Activated naive CD8-positive, alpha-beta T cell treated with anti-CD3 and anti-CD28 coated beads, Interleukin-2, amount 50 U/mL, for 24 hours (primary cell): ENCODE measurements around the gene RIT2.
"Not testable (repeated sequence)": the region's sequence is repeated elsewhere in the genome, so short reads cannot be mapped to it uniquely, and the experiment has no call there.

Source experiments
- ATAC-seq: fragments of 150-1000 bp; cut with Tn5 transposase; one replicate; pipeline ENCODE4 v1.10.0; 2021
- DNase-seq: peaks from one replicate; pipeline ENCODE4 v3.0.0; 2021
- H3K27ac Mint-ChIP-seq: one replicate; pipeline ENCODE4 v1.8.0; 2021; ENCODE audit warnings: mild to moderate bottlenecking, mixed read lengths
- H3K27me3 Mint-ChIP-seq: one replicate; pipeline ENCODE4 v1.8.0; 2021; ENCODE audit warnings: mixed read lengths
- H3K36me3 Mint-ChIP-seq: one replicate; pipeline ENCODE4 v1.8.0; 2021; ENCODE audit warnings: low read depth, mixed read lengths
- H3K4me1 Mint-ChIP-seq: one replicate; pipeline ENCODE4 v1.8.0; 2021; ENCODE audit warnings: mixed read lengths
- H3K4me3 Mint-ChIP-seq: one replicate; pipeline ENCODE4 v1.8.0; 2021; ENCODE audit warnings: mild to moderate bottlenecking, moderate library complexity, mixed read lengths
- H3K9me3 Mint-ChIP-seq: one replicate; pipeline ENCODE4 v1.8.0; 2021; ENCODE audit warnings: mixed read lengths

Gene RIT2

DNA sequence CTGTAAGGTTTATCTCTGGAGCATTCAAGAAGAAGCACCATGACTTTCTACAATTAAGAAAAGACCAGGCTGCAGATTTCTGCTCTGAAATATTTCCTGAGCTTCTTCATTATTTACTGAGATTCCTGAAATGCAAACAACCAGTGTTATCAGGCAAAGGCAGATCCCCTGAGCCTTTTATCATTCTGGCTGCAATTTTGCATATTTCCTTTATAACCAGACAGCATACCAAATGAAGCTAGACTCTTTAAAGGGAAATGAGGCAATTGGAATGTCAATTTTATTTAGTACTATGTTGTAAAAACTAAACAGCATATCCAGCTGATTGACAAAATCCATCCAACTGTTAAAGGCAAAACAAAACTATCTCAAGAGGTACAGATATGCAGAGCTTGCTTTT lies 372.5 kb downstream of the RIT2 start:
- no peak for ATAC-seq
- Mint-ChIP-seq H3K9me3 (no peaks in the 10 kb centered on the region), H3K27ac (no peak overlapping the region), H3K4me3 (no peak overlapping the region), H3K36me3 (no peaks in the 10 kb centered on the region), H3K4me1 (no peaks in the 10 kb centered on the region), H3K27me3 (no peaks in the 10 kb centered on the region)
- no peak for DNase-seq

DNA sequence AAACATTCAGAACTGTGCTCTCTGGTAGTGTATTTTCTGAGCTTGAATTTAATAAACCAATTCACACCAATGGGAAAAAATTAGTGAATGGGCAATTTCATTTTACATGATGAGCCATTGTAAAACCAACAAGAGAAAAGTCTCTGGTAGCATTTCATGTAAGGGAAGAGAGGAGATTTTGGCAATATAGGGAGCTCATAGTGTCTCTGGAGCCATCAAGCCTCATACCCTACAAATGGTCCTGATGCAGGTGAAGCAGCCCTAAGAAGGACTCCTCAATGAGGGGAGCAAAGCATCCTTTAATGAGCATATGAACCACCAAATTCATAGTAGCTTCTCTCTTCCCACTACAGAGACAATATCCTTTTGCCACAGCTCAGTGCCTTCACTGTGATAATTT lies 373.0 kb downstream of the RIT2 start:
- Mint-ChIP-seq H3K4me3 (no peak overlapping the region), H3K27me3 (no peaks in the 10 kb centered on the region), H3K9me3 (no peaks in the 10 kb centered on the region), H3K36me3 (no peaks in the 10 kb centered on the region), H3K4me1 (no peaks in the 10 kb centered on the region), H3K27ac (no peak overlapping the region)
- DNase-seq (no peak), ATAC-seq (no peak)

DNA sequence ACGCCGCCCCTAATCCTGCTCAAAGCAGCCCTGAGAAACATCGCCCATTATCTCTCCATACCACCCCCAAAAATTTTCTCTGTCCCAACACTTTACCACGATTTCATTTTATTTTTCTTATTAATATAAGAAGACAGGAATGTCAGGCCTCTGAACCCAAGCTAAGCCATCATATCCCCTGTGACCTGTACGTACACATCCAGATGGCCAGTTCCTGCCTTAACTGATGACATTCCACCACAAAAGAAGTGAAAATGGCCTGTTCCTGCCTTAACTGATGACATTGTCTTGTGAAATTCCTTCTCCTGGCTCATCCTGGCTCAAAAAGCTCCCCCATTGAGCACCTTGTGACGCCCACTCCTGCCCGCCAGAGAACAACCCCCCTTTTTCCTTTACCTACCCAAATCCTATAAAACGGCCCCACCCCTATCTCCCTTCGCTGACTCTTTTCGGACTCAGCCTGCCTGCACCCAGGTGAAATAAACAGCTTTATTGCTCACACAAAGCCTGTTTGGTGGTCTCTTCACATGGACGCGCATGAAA lies 373.6 kb downstream of the RIT2 start:
- not testable (repeated sequence) for DNase-seq, ATAC-seq, H3K4me3 Mint-ChIP-seq, H3K36me3 Mint-ChIP-seq, H3K27ac Mint-ChIP-seq, H3K4me1 Mint-ChIP-seq, H3K27me3 Mint-ChIP-seq, H3K9me3 Mint-ChIP-seq

DNA sequence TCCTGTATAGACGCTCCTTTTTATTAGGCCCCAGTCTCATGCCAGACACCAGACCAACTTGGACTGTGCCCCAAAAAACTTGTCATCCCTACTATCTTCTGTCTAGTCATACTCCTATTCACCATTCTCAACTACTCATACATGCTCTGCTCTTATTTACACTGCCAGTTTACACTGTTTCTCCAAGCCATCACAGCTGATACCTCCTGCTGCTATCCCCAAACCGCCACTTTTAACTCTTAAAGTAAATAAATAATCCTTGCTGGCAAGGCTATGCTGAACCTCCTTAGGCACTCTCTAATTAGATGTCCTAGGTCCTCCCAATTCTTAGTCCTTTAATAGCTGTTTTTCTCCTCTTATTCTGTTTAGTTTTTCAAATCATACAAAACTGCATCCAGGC lies 374.2 kb downstream of the RIT2 start:
- H3K9me3 Mint-ChIP-seq, H3K27me3 Mint-ChIP-seq, H3K4me3 Mint-ChIP-seq, ATAC-seq, DNase-seq, H3K27ac Mint-ChIP-seq, H3K36me3 Mint-ChIP-seq, H3K4me1 Mint-ChIP-seq: not testable (repeated sequence)

DNA sequence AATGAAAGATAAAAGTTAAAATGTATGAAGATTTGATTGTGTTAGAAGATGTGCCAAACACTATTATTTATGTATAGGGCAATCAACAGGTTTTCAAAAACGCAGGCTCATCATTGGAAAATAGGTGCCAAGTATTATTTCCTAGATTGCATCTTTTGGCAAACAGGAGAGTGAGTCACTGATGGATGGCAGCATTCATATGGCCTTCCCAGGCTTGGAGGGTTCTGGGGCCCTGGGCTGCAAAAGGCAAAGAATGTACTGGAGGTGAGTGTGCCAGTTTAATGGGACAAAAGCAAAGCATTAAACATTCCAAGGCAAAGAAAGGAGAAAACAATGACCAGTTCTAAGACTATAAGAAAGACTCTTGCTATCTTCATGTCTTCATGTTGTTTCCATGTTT lies 379.4 kb downstream of the RIT2 start:
- ATAC-seq = no peak
- no peaks in the 10 kb centered on the region for H3K27me3 Mint-ChIP-seq
- H3K4me3 Mint-ChIP-seq = no peak overlapping the region
- no peak overlapping the region for H3K27ac Mint-ChIP-seq
- DNase-seq = no peak
- no peaks in the 10 kb centered on the region for H3K9me3 Mint-ChIP-seq
- H3K36me3 Mint-ChIP-seq = no peaks in the 10 kb centered on the region
- no peaks in the 10 kb centered on the region for H3K4me1 Mint-ChIP-seq

DNA sequence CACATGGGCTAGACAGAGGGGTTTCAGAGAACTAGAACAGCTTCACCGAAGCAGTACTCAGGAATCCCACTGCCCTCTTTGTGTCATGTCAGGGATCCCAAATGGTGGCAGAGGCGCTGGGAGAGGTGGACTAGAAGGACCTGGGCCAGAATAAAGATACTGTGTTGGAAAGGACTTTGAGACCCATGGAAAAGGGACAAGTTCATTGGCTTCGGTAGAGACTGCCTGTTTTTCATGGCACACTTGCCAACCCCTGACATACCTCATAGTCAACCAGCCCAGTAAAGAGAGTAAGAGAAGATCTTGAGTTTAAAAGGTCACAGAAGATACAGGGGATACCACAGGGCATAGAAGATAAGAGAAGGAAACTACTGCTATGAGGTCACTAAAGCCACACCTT lies 381.0 kb downstream of the RIT2 start:
- no peak for ATAC-seq
- Mint-ChIP-seq H3K4me1 (no peaks in the 10 kb centered on the region), H3K9me3 (no peaks in the 10 kb centered on the region), H3K36me3 (no peaks in the 10 kb centered on the region), H3K4me3 (no peak overlapping the region), H3K27me3 (no peaks in the 10 kb centered on the region), H3K27ac (no peak overlapping the region)
- DNase-seq = no peak

DNA sequence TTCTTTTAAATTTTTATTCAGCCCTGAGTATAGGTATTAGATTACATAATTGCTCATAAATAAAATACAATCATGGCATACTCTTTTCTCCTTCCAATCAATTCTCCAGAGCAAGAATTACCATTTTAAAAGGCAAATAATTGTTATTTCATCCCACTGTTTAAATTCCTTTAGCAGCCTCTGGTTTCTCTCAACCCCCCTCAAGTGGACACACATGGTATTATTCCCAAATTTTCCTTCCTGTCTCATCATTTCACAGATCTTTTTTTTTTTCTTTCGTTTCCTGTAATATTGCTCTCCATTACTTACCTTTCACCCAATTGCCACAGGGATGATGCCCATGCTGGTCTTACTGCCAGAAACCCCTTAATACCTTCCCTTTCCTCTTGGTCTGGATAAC lies 385.2 kb downstream of the RIT2 start:
- Mint-ChIP-seq H3K36me3 (no peaks in the 10 kb centered on the region), H3K4me3 (no peak overlapping the region), H3K27me3 (no peaks in the 10 kb centered on the region), H3K4me1 (no peaks in the 10 kb centered on the region), H3K27ac (no peak overlapping the region), H3K9me3 (peaks cover 3% of the 10 kb centered on the region)
- no peak for ATAC-seq
- DNase-seq = no peak

DNA sequence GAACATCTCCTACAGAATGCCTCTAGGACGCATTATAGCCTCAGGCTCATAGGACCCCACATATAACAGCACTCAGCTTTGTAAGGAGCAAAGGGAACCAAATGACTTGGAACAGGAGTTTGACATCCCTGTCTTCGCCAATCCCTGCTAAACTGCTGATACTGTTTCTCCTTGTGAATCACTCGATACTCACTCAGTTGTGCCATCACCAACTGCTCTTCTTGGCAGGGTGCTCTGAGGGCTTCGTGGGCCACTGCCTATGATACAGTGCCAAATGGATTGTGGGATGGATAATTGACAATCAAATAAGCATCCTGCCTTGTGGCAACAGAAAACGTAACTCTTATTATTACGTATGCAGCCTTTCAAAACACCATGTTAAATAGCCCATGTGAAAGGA lies 396.3 kb downstream of the RIT2 start:
- no peak for ATAC-seq
- H3K9me3 Mint-ChIP-seq = peaks cover 3% of the 10 kb centered on the region

DNA sequence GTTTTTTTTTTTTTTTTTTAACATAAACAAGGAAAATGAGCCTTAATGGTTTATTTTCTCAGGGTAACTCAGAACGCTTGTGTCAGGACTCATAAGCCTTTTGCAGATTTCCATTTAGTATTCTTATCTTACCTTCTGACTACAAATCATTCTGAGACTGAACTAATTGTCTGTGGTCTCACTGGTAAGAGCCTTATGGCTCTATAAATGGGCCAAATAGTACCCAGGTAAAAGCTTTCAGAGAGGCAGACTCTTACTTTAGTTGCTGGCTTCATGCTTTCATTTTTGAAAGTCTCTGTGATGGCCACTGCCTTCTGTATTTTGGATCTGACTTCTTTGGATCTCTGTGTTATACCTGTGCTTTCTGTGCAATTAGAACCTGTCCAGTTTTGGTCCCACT lies 403.4 kb downstream of the RIT2 start:
- ATAC-seq (no peak), DNase-seq (no peak)
- Mint-ChIP-seq H3K27ac (no peak overlapping the region), H3K4me1 (no peaks in the 10 kb centered on the region), H3K9me3 (no peaks in the 10 kb centered on the region), H3K4me3 (no peak overlapping the region), H3K36me3 (no peaks in the 10 kb centered on the region), H3K27me3 (no peaks in the 10 kb centered on the region)

More for the DNA sequence above, 396.3 kb downstream of the RIT2 start:
- Mint-ChIP-seq H3K4me3 (no peak overlapping the region), H3K27ac (no peak overlapping the region), H3K4me1 (no peaks in the 10 kb centered on the region), H3K36me3 (no peaks in the 10 kb centered on the region), H3K27me3 (no peaks in the 10 kb centered on the region)
- DNase-seq = no peak

DNA sequence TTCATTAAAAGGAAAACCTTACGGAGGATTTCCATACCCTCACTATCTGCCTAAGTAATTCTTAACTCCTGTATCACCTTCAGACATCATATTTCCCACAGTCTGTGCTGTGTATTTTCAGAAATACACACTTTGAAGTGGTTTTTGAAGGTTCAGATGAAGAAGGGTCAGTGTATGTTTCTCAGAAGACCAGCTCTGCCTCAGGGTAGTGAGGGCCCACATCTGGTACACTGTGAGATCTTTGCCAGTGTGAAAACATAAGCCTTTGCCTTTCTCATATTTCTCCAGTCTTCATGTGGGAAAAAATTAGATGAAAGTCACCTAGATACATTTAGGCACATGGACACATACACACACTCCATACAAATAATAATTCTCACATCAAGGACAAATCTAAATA lies 408.4 kb downstream of the RIT2 start:
- Mint-ChIP-seq H3K27ac (no peak overlapping the region), H3K36me3 (no peaks in the 10 kb centered on the region), H3K9me3 (no peaks in the 10 kb centered on the region), H3K4me1 (no peaks in the 10 kb centered on the region), H3K27me3 (no peaks in the 10 kb centered on the region), H3K4me3 (no peak overlapping the region)
- no peak for ATAC-seq
- DNase-seq = no peak

DNA sequence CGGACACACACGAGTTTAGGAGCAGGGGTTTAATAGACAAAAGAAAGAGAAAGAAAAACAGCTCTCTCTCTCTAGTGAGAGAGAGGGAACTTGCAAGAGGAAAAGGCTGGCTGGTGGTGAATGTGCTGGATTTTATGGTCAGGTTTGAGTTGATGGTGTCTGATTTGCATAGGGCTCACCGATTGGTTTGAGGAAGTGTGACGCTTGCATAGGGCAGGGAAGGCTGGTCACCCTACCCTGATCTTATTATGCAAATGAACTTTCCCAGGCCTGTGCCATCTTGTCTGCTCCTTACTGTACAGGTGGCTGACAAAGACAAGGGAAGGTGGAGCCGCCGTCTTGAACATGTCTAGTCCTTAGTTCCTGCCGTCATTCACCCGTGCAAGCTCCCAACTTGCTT lies 408.9 kb downstream of the RIT2 start:
- ATAC-seq (no peak), DNase-seq (no peak)
- H3K4me1 Mint-ChIP-seq = no peaks in the 10 kb centered on the region
- no peaks in the 10 kb centered on the region for H3K27me3 Mint-ChIP-seq
- H3K36me3 Mint-ChIP-seq = no peaks in the 10 kb centered on the region
- H3K27ac Mint-ChIP-seq = no peak overlapping the region
- H3K4me3 Mint-ChIP-seq = no peak overlapping the region
- no peaks in the 10 kb centered on the region for H3K9me3 Mint-ChIP-seq

DNA sequence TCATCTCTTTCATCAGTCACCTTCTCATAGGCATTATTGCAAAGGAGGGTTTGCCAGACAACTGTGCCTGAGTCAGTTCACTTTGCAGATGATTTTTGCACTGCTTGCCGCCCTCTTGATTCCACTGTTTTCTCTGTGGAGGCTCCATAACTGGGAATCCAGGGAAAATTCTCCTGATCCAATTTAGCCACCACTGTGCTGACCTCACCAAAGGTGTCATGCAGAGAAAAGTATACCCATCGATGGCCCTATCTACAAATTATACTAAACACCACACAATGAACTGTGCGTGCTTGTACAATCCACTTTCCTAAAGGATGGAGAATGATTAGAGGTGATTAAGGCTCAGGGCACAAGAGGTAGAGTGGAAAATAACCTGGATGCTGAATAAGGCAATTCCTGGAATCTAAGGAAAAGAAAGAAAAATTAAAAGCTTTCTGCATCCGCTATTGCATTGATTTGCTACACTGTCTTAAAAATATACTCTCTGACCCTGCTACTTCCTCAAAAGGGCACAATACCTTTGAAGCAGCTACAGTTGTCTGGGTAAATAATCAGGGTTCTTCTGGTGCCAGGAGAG lies 409.4 kb downstream of the RIT2 start:
- no peaks in the 10 kb centered on the region for H3K9me3 Mint-ChIP-seq
- DNase-seq (no peak), ATAC-seq (no peak)
- H3K27me3 Mint-ChIP-seq = no peaks in the 10 kb centered on the region
- no peaks in the 10 kb centered on the region for H3K4me1 Mint-ChIP-seq
- no peaks in the 10 kb centered on the region for H3K36me3 Mint-ChIP-seq
- H3K4me3 Mint-ChIP-seq = no peak overlapping the region
- H3K27ac Mint-ChIP-seq = no peak overlapping the region
